B cell (primary cell): ENCODE measurements around the gene P2RY14.

ENCODE experiments used
- EZH2 ChIP-seq: IDR thresholded peaks from 2 replicates; pipeline ENCODE4 v1.6.1; 2012; ENCODE audit warnings: borderline replicate concordance, low read depth, mild to moderate bottlenecking, moderate library complexity, low read length; ENCODE audit not compliant: insufficient read depth, poor library complexity, severe bottlenecking
- TF ChIP-seq, protein P1 (sequence below): fragments of 200-600 bp; IDR thresholded peaks from one replicate; pipeline ENCODE4 v1.8.0; 2022; ENCODE audit warnings: antibody characterized with exemption, mild to moderate bottlenecking

DNA sequence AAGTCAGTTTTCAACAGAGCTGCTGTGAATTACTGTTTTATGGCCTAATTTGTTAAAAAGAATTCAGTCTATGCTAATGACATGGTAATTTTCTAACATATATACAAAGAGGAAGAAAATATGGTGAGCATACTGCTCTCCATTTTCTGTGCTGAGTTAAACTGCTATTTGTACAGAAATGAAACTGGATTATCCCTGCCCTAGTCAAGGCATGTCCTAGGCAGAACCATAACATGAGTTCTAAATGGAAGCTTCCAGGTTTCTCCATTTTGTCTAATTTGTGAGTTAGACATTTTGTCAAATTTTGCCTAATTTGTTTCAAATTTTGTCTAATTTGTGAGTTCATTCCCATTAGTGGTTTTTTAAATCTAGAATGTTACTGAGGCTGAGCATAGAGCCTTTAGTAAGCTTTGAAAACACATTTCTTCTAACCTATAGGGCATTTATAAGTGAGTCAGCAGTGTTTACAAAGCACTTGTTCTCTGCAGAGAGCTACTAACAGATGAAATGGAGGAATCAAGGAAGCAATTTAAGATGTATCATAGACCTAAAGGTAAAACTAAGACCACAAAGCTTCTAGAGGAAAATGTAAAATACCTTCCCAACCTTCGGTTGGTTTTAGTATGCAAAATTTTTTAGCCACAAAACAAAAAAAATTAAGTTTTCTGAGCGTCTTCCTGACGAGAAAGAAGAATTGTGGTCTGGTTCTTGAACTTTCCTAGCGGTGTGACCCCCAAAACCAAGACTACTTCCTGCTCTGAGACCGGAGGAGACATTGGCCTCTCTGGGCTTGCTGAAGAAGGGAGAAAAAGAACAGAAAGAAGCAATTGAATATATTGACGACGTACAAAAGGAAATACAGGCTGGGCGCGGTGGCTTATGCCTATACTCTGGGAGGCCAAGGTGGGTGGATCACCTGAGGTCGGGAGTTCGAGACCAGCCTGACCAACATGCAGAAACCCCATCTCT, 9.8 kb downstream of the P2RY14 start:
- TF ChIP-seq, protein P1, sequence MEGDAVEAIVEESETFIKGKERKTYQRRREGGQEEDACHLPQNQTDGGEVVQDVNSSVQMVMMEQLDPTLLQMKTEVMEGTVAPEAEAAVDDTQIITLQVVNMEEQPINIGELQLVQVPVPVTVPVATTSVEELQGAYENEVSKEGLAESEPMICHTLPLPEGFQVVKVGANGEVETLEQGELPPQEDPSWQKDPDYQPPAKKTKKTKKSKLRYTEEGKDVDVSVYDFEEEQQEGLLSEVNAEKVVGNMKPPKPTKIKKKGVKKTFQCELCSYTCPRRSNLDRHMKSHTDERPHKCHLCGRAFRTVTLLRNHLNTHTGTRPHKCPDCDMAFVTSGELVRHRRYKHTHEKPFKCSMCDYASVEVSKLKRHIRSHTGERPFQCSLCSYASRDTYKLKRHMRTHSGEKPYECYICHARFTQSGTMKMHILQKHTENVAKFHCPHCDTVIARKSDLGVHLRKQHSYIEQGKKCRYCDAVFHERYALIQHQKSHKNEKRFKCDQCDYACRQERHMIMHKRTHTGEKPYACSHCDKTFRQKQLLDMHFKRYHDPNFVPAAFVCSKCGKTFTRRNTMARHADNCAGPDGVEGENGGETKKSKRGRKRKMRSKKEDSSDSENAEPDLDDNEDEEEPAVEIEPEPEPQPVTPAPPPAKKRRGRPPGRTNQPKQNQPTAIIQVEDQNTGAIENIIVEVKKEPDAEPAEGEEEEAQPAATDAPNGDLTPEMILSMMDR, result no peak
- TF ChIP-seq EZH2, result no peak
